Colonic mucosa (tissue), 4 donors: ENCODE data around the gene GALNT17. TPM values are rescaled to one million over a fixed set of nuclear protein-coding genes. Genes with fewer than 3 reads are reported as not detected.
A peak's percentile ranks its signal among the peaks of the same experiment; 100 is the strongest.

Experiments used
- DNase-seq: peaks from one replicate; pipeline ENCODE4 v3.0.0-alpha.2; 2020
- H3K27ac ChIP-seq: fragments of 200-600 bp; one replicate; pipeline ENCODE4 v1.8.0; 2021
- H3K27me3 ChIP-seq: fragments of 200-600 bp; one replicate; pipeline ENCODE4 v1.8.0; 2021
- H3K36me3 ChIP-seq: fragments of 200-600 bp; one replicate; pipeline ENCODE4 v1.8.0; 2021
- H3K4me1 ChIP-seq: fragments of 200-600 bp; one replicate; pipeline ENCODE4 v1.8.0; 2021; ENCODE audit warnings: mild to moderate bottlenecking
- H3K4me3 ChIP-seq: fragments of 200-600 bp; one replicate; pipeline ENCODE4 v1.8.0; 2021
- H3K9ac ChIP-seq, 2 donors: one replicate each; pipeline ENCODE4 v1.7.0; 2013; ENCODE audit warnings: control low read depth in 2 of 2, low read depth in 2 of 2, low read length in 2 of 2
- H3K9me3 ChIP-seq: fragments of 200-600 bp; one replicate; pipeline ENCODE4 v1.8.0; 2021
- intact Hi-C: fragments of 100-400 bp; cut with DNase I; formaldehyde crosslinking; loops from one replicate; pipeline ENCODE4 v1.14.1; 2022
- total RNA-seq, 2 donors: library from RNA; stranded (reverse); fragmentation: NEBNext Ultra II Directional in 1 of 2; extraction: Animal tissue kit (Norgen Biotek cat#: 25700) in 1 of 2; gene quantifications; one replicate each; pipeline ENCODE4 v1.2.1, GENCODE V29; 2021
- TF ChIP-seq, protein P1 (sequence below): fragments of 200-600 bp; IDR thresholded peaks from one replicate; pipeline ENCODE4 v1.8.0; 2022; ENCODE audit warnings: antibody characterized with exemption, mild to moderate bottlenecking
- donor health status: healthy.
- donor health status: DM: no; HTN: no; CAD: no.
- donor health status: DM: no; HTN: no; CAD: no.

GALNT17 gene
- total RNA-seq, 2 donors from 2014 or later = 0.37 to 1.3 TPM

- Histone ChIP-seq H3K9me3 (no peaks in the 10 kb centered on the region), H3K36me3 (no peaks in the 10 kb centered on the region), H3K9ac (no peak overlapping the region), H3K4me3 (no peak overlapping the region), H3K27ac (no peak overlapping the region), H3K27me3 (peaks cover 5% of the 10 kb centered on the region), H3K4me1 (no peaks in the 10 kb centered on the region)
- no peak for DNase-seq
- intact Hi-C loops = no loop called here
- TF ChIP-seq, protein P1, sequence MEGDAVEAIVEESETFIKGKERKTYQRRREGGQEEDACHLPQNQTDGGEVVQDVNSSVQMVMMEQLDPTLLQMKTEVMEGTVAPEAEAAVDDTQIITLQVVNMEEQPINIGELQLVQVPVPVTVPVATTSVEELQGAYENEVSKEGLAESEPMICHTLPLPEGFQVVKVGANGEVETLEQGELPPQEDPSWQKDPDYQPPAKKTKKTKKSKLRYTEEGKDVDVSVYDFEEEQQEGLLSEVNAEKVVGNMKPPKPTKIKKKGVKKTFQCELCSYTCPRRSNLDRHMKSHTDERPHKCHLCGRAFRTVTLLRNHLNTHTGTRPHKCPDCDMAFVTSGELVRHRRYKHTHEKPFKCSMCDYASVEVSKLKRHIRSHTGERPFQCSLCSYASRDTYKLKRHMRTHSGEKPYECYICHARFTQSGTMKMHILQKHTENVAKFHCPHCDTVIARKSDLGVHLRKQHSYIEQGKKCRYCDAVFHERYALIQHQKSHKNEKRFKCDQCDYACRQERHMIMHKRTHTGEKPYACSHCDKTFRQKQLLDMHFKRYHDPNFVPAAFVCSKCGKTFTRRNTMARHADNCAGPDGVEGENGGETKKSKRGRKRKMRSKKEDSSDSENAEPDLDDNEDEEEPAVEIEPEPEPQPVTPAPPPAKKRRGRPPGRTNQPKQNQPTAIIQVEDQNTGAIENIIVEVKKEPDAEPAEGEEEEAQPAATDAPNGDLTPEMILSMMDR = no peak
These were observed 2.8 kb upstream of the GALNT17 start for GRCh38 chr7:71129126-71129525.

DNA sequence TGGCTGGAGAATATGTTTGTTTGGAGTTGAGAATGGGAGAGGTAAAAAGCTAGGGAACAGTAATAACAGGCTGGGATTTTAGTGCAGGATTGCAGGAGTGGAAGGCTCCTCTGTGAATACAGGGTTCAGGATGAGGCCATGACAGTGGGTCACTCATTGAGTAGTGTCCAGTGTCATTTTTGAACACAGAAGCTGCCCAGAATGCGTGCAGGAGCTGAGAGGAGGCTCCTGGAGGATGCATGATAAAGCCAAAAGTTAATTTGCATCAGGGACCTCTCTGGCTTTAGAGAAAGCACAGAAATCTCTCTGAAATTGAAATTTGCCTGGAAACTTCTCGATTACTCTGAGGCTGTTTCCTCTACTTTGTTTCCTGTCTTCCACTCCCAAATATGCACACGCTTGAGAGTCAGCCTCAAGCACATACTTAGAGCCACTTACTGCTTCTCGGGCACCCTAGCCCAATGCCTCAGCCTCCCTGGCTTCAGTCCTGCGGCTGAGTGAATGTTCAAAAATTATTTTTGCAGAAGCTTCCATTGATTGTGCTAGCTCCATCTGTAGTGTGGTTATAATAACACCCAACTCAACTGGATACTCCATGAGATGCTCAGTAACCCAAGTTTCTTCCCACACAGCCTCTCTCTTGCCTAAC, 1.8 kb upstream of the GALNT17 start:
- DNase-seq = no peak
- Histone ChIP-seq H3K27me3 (peaks cover 5% of the 10 kb centered on the region), H3K27ac (no peak overlapping the region), H3K9ac (no peak overlapping the region), H3K4me1 (no peaks in the 10 kb centered on the region), H3K4me3 (no peak overlapping the region), H3K9me3 (no peaks in the 10 kb centered on the region), H3K36me3 (no peaks in the 10 kb centered on the region)
- TF ChIP-seq, protein P1 = no peak
- intact Hi-C loops = no loop called here

DNA sequence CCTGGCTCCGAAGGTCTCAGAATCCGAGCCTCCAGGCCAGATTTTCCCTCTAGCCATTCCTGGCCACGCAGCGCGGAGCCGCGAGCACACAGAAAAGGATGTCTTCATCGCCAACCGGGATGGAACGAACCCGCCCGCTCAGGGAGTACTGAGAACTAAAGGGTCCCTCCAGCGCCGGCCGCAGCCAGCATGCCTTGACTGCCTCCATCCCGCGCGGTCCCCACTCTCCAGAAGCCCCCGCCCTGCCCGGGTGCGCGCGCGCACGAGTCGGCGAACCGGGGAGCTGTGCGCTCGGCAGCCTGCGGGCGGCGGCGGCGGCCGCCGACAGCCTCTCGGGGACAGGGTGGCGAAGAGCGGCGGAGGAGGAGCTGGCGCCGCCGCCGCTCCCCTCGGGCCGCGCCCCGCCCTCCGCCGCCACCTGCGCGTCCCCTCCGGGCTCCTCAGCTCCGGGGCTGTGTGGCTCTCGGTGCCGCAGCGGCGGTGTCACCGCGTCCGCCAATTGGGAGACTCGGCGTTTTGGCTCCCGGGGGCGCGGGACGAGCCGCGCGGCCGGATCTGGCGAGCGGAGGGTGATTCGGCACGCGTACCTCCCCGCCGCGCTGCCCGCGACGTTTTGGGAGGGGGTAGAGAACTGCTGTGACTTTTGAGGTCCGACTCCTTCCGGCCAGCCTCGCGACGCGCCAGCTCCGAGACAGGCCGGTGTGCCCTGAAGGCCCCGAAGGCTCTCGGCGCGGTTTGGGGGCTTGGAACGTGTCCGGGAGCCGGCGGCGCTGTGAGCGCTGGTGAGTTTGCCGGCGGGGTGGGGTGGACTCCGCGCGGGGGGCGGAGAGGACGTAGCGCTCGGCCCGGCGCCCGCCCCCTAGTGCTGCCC, 453 bp upstream of the GALNT17 start:
- TF ChIP-seq, protein P1 = no peak
- Histone ChIP-seq H3K4me1 (no peaks in the 10 kb centered on the region), H3K9ac (no peak overlapping the region), H3K4me3 (peak overlapping the region; percentile 24), H3K36me3 (no peaks in the 10 kb centered on the region), H3K27me3 (peaks cover 5% of the 10 kb centered on the region), H3K9me3 (no peaks in the 10 kb centered on the region), H3K27ac (no peak overlapping the region)
- peak; percentile 20 for DNase-seq
- intact Hi-C loops = no loop called here

DNA sequence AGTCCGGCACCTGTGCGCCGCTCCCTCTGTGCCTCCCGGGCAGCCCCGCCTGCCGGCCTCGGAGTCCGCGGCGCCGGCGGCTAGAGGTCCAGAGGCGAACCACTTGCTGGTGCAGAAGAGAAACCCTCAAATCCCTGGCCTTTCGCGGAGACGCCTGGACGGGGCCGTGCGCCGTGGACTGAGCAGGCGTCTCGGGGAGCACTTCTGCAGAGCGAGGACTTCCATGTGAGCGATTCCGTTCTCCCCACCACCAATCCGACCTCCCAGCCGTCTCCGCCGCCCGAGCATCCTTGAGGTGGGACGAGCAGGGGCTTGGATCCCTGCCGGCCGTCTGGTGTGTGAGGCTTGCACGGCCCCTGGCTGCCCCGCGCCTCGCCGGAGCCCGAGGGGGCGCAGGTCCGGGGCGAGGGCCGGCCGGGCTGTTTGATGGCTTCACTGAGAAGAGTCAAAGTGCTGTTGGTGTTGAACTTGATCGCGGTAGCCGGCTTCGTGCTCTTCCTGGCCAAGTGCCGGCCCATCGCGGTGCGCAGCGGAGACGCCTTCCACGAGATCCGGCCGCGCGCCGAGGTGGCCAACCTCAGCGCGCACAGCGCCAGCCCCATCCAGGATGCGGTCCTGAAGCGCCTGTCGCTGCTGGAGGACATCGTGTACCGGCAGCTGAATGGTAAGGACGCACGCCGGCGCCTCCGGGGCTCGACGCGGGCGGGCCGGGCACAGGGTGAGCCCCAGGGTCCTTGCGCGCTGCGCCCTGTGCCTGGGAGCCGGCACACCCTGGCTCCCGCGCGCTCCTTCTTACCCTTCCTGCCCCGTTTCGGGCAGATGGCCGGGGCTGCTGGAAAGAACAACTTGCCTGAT, 660 bp downstream of the GALNT17 start:
- no peaks in the 10 kb centered on the region for H3K36me3 ChIP-seq
- H3K9me3 ChIP-seq = no peaks in the 10 kb centered on the region
- intact Hi-C loops = no loop called here
- no peak overlapping the region for H3K27ac ChIP-seq
- TF ChIP-seq, protein P1 = no peak
- no peak overlapping the region for H3K9ac ChIP-seq
- no peak for DNase-seq
- H3K4me1 ChIP-seq = no peaks in the 10 kb centered on the region
- H3K27me3 ChIP-seq = peaks cover 5% of the 10 kb centered on the region
- H3K4me3 ChIP-seq = peak overlapping the region; percentile 24

- Histone ChIP-seq H3K36me3 (no peaks in the 10 kb centered on the region), H3K27me3 (peaks cover 5% of the 10 kb centered on the region), H3K27ac (no peak overlapping the region), H3K9ac (no peak overlapping the region), H3K9me3 (no peaks in the 10 kb centered on the region), H3K4me1 (no peaks in the 10 kb centered on the region), H3K4me3 (no peak overlapping the region)
- no peak for DNase-seq
- TF ChIP-seq, protein P1 = no peak
- intact Hi-C loops = no loop called here
These were observed 1.3 kb downstream of the GALNT17 start for GRCh38 chr7:71133232-71133622.
